GM18873 (cell line): ENCODE measurements around the gene SPTBN1.

Experiments
- ATAC-seq: cut with Tn5 transposase; IDR thresholded peaks from one replicate; pipeline ENCODE4 v1.9.1; 2021; ENCODE audit warnings: mild to moderate bottlenecking, moderate library complexity, moderate number of reproducible peaks; ENCODE audit not compliant: unreplicated experiment, low FRiP score

The SPTBN1 gene

GRCh38 chr2:54636415-54637139 is 180.4 kb downstream of the SPTBN1 start:
- no peak for ATAC-seq

- ATAC-seq: no peak
Observed at GRCh38 chr2:54638103-54638502, 182.0 kb downstream of the SPTBN1 start.

- ATAC-seq: no peak
Observed at GRCh38 chr2:54638774-54639187, 182.7 kb downstream of the SPTBN1 start.

- no peak for ATAC-seq
Observed at GRCh38 chr2:54639609-54640008, 183.5 kb downstream of the SPTBN1 start.

GRCh38 chr2:54640834-54641540 is 184.9 kb downstream of the SPTBN1 start:
- no peak for ATAC-seq

GRCh38 chr2:54641988-54642387 is 185.9 kb downstream of the SPTBN1 start:
- ATAC-seq: no peak

GRCh38 chr2:54642677-54643430 is 186.7 kb downstream of the SPTBN1 start:
- ATAC-seq: no peak

GRCh38 chr2:54644236-54644635 is 188.1 kb downstream of the SPTBN1 start:
- no peak for ATAC-seq

GRCh38 chr2:54646170-54646927 is 190.2 kb downstream of the SPTBN1 start:
- no peak for ATAC-seq

- no peak for ATAC-seq
Observed at GRCh38 chr2:54648256-54648655, 192.1 kb downstream of the SPTBN1 start.

GRCh38 chr2:54649191-54649590 is 193.1 kb downstream of the SPTBN1 start:
- ATAC-seq: no peak

GRCh38 chr2:54649633-54650032 is 193.5 kb downstream of the SPTBN1 start:
- no peak for ATAC-seq

- ATAC-seq: no peak
Observed at GRCh38 chr2:54650612-54651011, 194.5 kb downstream of the SPTBN1 start.

- ATAC-seq: no peak
Observed at GRCh38 chr2:54651291-54651690, 195.2 kb downstream of the SPTBN1 start.

GRCh38 chr2:54652540-54652939 is 196.4 kb downstream of the SPTBN1 start:
- no peak for ATAC-seq

GRCh38 chr2:54653572-54654204 is 197.6 kb downstream of the SPTBN1 start:
- no peak for ATAC-seq

GRCh38 chr2:54655046-54655809 is 199.1 kb downstream of the SPTBN1 start:
- ATAC-seq: no peak

GRCh38 chr2:54656863-54657262 is 200.7 kb downstream of the SPTBN1 start:
- no peak for ATAC-seq

GRCh38 chr2:54657664-54658083 is 201.5 kb downstream of the SPTBN1 start:
- ATAC-seq: no peak
